Neuronal stem cell (in vitro differentiated cells): Measurements from ENCODE around the gene CDX2.

Source experiments
- DNase-seq: peaks from one replicate; pipeline ENCODE4 v3.0.0-alpha.2; 2013; ENCODE audit warnings: low spot score
- H2AFZ ChIP-seq: one replicate; pipeline ENCODE4 v1.6.1; 2013; ENCODE audit warnings: mild to moderate bottlenecking, low read length, inconsistent platforms
- H2AK5ac ChIP-seq: 2 replicates; pipeline ENCODE4 v1.6.1; 2013; ENCODE audit warnings: low read depth, mild to moderate bottlenecking, inconsistent platforms, low read length, moderate library complexity, mixed read lengths
- H2BK120ac ChIP-seq: 2 replicates; pipeline ENCODE4 v1.6.1; 2013; ENCODE audit warnings: low read depth, mild to moderate bottlenecking, inconsistent platforms, low read length, moderate library complexity, mixed read lengths
- H2BK12ac ChIP-seq: one replicate; pipeline ENCODE4 v1.6.1; 2013; ENCODE audit warnings: low read length, inconsistent platforms
- H2BK15ac ChIP-seq: 2 replicates; pipeline ENCODE4 v1.6.1; 2013; ENCODE audit warnings: mild to moderate bottlenecking, low read length, inconsistent platforms, mixed read lengths
- H2BK5ac ChIP-seq: one replicate; pipeline ENCODE4 v1.6.1; 2013; ENCODE audit warnings: inconsistent platforms, mild to moderate bottlenecking, low read length, moderate library complexity
- H3K14ac ChIP-seq: one replicate; pipeline ENCODE4 v1.6.1; 2013; ENCODE audit warnings: low read length, inconsistent platforms
- H3K18ac ChIP-seq: 2 replicates; pipeline ENCODE4 v1.6.1; 2013; ENCODE audit warnings: low read length, inconsistent platforms
- H3K23ac ChIP-seq: 2 replicates; pipeline ENCODE4 v1.6.1; 2013; ENCODE audit warnings: low read depth, mild to moderate bottlenecking, mixed read lengths, low read length, inconsistent platforms; ENCODE audit not compliant: poor library complexity
- H3K27ac ChIP-seq: replicated peaks from 3 replicates; pipeline ENCODE4 v1.5.1; 2013; ENCODE audit warnings: low read length, inconsistent platforms
- H3K27me3 ChIP-seq, 3 experiments: 2 replicates each; pipeline ENCODE4 v1.6.1; 2013; ENCODE audit warnings: low read length in 3 of 3, mild to moderate bottlenecking in 2 of 3, inconsistent platforms in 1 of 3, low read depth in 1 of 3, mixed read lengths in 1 of 3, moderate library complexity in 1 of 3; ENCODE audit not compliant: control insufficient read depth in 3 of 3, insufficient read depth in 3 of 3
- H3K36me3 ChIP-seq, 2 donors: replicated peaks in 1 of 2; 2 replicates each; pipeline ENCODE4 v1.6.1; 2013; ENCODE audit warnings: low read length in 2 of 2; ENCODE audit not compliant: control insufficient read depth in 2 of 2, insufficient read depth in 2 of 2
- H3K4ac ChIP-seq: 2 replicates; pipeline ENCODE4 v1.6.1; 2013; ENCODE audit warnings: inconsistent platforms, mild to moderate bottlenecking, low read length, moderate library complexity
- H3K4me1 ChIP-seq, 2 donors: 1 replicate in 1 of 2; 2 replicates in 1 of 2; pipeline ENCODE4 v1.6.1; 2013; ENCODE audit warnings: low read length in 2 of 2, low read depth in 1 of 2; ENCODE audit not compliant: control insufficient read depth in 2 of 2, insufficient read depth in 1 of 2
- H3K4me2 ChIP-seq: one replicate; pipeline ENCODE4 v1.6.1; 2013; ENCODE audit warnings: mild to moderate bottlenecking, low read length, inconsistent platforms; ENCODE audit not compliant: insufficient read depth, poor library complexity, severe bottlenecking
- H3K4me3 ChIP-seq, 2 donors: 2 replicates each; pipeline ENCODE4 v1.5.1; 2013; ENCODE audit warnings: low read length in 2 of 2, mild to moderate bottlenecking in 2 of 2, inconsistent platforms in 1 of 2, moderate library complexity in 1 of 2
- H3K79me1 ChIP-seq: one replicate; pipeline ENCODE4 v1.6.1; 2013; ENCODE audit warnings: low read depth, mild to moderate bottlenecking, inconsistent platforms, low read length, moderate library complexity
- H3K9ac ChIP-seq: one replicate; pipeline ENCODE4 v1.6.1; 2013; ENCODE audit warnings: mild to moderate bottlenecking, low read depth, low read length, inconsistent platforms; ENCODE audit not compliant: poor library complexity
- H3K9me3 ChIP-seq, 2 donors: replicated peaks in 1 of 2; 2 replicates each; pipeline versions ENCODE3 to v1.6.1; 2013; ENCODE audit warnings: low read length in 2 of 2, mild to moderate bottlenecking in 2 of 2, inconsistent platforms in 1 of 2, low read depth in 1 of 2, mixed read lengths in 1 of 2, moderate library complexity in 1 of 2; ENCODE audit not compliant: control insufficient read depth in 2 of 2, insufficient read depth in 1 of 2
- H4K8ac ChIP-seq: one replicate; pipeline ENCODE4 v1.6.1; 2013; ENCODE audit warnings: low read depth, mild to moderate bottlenecking, inconsistent platforms, low read length, moderate library complexity
- H4K91ac ChIP-seq: one replicate; pipeline ENCODE4 v1.6.1; 2013; ENCODE audit warnings: low read length, low read depth, mild to moderate bottlenecking, inconsistent platforms; ENCODE audit not compliant: poor library complexity
- WGBS, 2 donors: extraction: QIAGEN DNeasy Blood & Tissue Kit; methylation state at CpG; one replicate each; pipeline ENCODE4 v1.1.7; 2013; ENCODE audit warnings: missing lambda C conversion rate in 2 of 2, mixed read lengths in 1 of 2; ENCODE audit not compliant: insufficient read length in 2 of 2, insufficient replicate concordance in 1 of 2; ENCODE audit errors: extremely low coverage in 2 of 2; 5-methylcytosine and 5-hydroxymethylcytosine counted together

CDX2 gene

GRCh38 chr13:27971776-27972477 is 2.8 kb upstream of the CDX2 start:
- Histone ChIP-seq H2BK120ac (no peak overlapping the region), H3K14ac (peak overlapping the region; percentile 56), H2BK15ac (peak overlapping the region; percentile 87), H2BK5ac (peak overlapping the region; percentile 87), H2AFZ (no peak overlapping the region), H3K18ac (peak overlapping the region; percentile 96), H3K4me2 (peak overlapping the region; percentile 32), H3K23ac (no peak overlapping the region), H3K27ac (peak overlapping the region; percentile 77), H3K4me3 (no peak overlapping the region), H3K4ac (peak overlapping the region; percentile 56), H2BK12ac (peak overlapping the region; percentile 99), H3K9me3 (peaks cover 2 to 3% of the 10 kb centered on the region in 2 donors), H3K27me3 (peaks cover 60 to 100% (median 81%) of the 10 kb centered on the region in 3 experiments), H4K91ac (no peak overlapping the region), H2AK5ac (peak overlapping the region; percentile 94), H3K79me1 (peaks cover 1% of the 10 kb centered on the region), H3K9ac (no peak overlapping the region), H3K36me3 (no peaks in the 10 kb centered on the region), H4K8ac (peak overlapping the region; percentile 82), H3K4me1 (peaks cover 6 to 29% of the 10 kb centered on the region in 2 donors)
- no peak for DNase-seq
- no CpG with 5 or more reads among the region's 7 CpGs for WGBS, 2 donors

- no peak overlapping the region for H3K4me3 ChIP-seq
- no peak overlapping the region for H3K23ac ChIP-seq
- DNase-seq = no peak
- peak overlapping the region; percentile 87 for H2BK15ac ChIP-seq
- H2BK120ac ChIP-seq = peak overlapping the region; percentile 35
- H3K4me2 ChIP-seq = peak overlapping the region; percentile 59
- no peaks in the 10 kb centered on the region for H3K36me3 ChIP-seq
- peaks cover 59 to 100% (median 81%) of the 10 kb centered on the region in 3 experiments for H3K27me3 ChIP-seq
- H2AK5ac ChIP-seq = peak overlapping the region; percentile 94
- peak overlapping the region; percentile 96 for H3K18ac ChIP-seq
- H2AFZ ChIP-seq = peak overlapping the region; percentile 55
- H3K4me1 ChIP-seq = peaks cover 6 to 29% of the 10 kb centered on the region in 2 donors
- no peak overlapping the region for H3K9ac ChIP-seq
- peaks cover 1% of the 10 kb centered on the region for H3K79me1 ChIP-seq
- H2BK5ac ChIP-seq = peak overlapping the region; percentile 8
- H3K9me3 ChIP-seq = peaks cover 2 to 3% of the 10 kb centered on the region in 2 donors
- peak overlapping the region; percentile 77 for H3K27ac ChIP-seq
- no peak overlapping the region for H4K8ac ChIP-seq
- H3K4ac ChIP-seq = peak overlapping the region; percentile 56
- H3K14ac ChIP-seq = peak overlapping the region; percentile 38
- no peak overlapping the region for H4K91ac ChIP-seq
- H2BK12ac ChIP-seq = peak overlapping the region; percentile 99
- WGBS, 2 donors = no CpG with 5 or more reads among the region's 13 CpGs
Measured at GRCh38 chr13:27971236-27971645, 2.1 kb upstream of the CDX2 start.

- Histone ChIP-seq H3K27me3 (peaks cover 58 to 100% (median 81%) of the 10 kb centered on the region in 3 experiments), H2BK15ac (peak overlapping the region; percentile 30), H3K4me3 (no peak overlapping the region), H3K4me2 (peak overlapping the region; percentile 59), H2BK5ac (no peak overlapping the region), H2AFZ (peak overlapping the region; percentile 55), H3K23ac (no peak overlapping the region), H4K91ac (no peak overlapping the region), H3K18ac (peak overlapping the region; percentile 81), H4K8ac (no peak overlapping the region), H3K36me3 (no peaks in the 10 kb centered on the region), H3K9ac (no peak overlapping the region), H2AK5ac (peak overlapping the region; percentile 67), H2BK12ac (peak overlapping the region; percentile 65), H3K27ac (no peak overlapping the region), H3K4me1 (peaks cover 6 to 29% of the 10 kb centered on the region in 2 donors), H2BK120ac (peak overlapping the region; percentile 35), H3K79me1 (peaks cover 1% of the 10 kb centered on the region), H3K9me3 (peaks cover 2 to 3% of the 10 kb centered on the region in 2 donors), H3K4ac (peak overlapping the region; percentile 2), H3K14ac (no peak overlapping the region)
- DNase-seq = no peak
- no CpG with 5 or more reads among the region's 53 CpGs for whole genome bisulfite sequencing, 2 donors
Measured at GRCh38 chr13:27970382-27971235, 1.5 kb upstream of the CDX2 start.

GRCh38 chr13:27969866-27970229 is 733 bp upstream of the CDX2 start:
- H2BK120ac ChIP-seq = no peak overlapping the region
- H3K79me1 ChIP-seq = peaks cover 1% of the 10 kb centered on the region
- H4K91ac ChIP-seq = no peak overlapping the region
- peaks cover 6 to 29% of the 10 kb centered on the region in 2 donors for H3K4me1 ChIP-seq
- no peak overlapping the region for H3K27ac ChIP-seq
- no peak overlapping the region for H2BK5ac ChIP-seq
- no peak overlapping the region for H3K14ac ChIP-seq
- H3K4me3 ChIP-seq = no peak overlapping the region
- H3K23ac ChIP-seq = no peak overlapping the region
- H3K27me3 ChIP-seq = peaks cover 60 to 100% (median 81%) of the 10 kb centered on the region in 3 experiments
- no peaks in the 10 kb centered on the region for H3K36me3 ChIP-seq
- H2AFZ ChIP-seq = no peak overlapping the region
- H2BK12ac ChIP-seq = no peak overlapping the region
- H3K4ac ChIP-seq = no peak overlapping the region
- H3K9me3 ChIP-seq = peaks cover 2 to 3% of the 10 kb centered on the region in 2 donors
- no peak overlapping the region for H3K4me2 ChIP-seq
- no peak overlapping the region for H3K18ac ChIP-seq
- WGBS, 2 donors = no CpG with 5 or more reads among the region's 7 CpGs
- no peak overlapping the region for H2AK5ac ChIP-seq
- H2BK15ac ChIP-seq = no peak overlapping the region
- no peak overlapping the region for H3K9ac ChIP-seq
- no peak overlapping the region for H4K8ac ChIP-seq
- no peak for DNase-seq
